ENCODE data around the gene KLF9.
A peak's percentile ranks its signal among the peaks of the same experiment; 100 is the strongest.

The KLF9 gene

DNA sequence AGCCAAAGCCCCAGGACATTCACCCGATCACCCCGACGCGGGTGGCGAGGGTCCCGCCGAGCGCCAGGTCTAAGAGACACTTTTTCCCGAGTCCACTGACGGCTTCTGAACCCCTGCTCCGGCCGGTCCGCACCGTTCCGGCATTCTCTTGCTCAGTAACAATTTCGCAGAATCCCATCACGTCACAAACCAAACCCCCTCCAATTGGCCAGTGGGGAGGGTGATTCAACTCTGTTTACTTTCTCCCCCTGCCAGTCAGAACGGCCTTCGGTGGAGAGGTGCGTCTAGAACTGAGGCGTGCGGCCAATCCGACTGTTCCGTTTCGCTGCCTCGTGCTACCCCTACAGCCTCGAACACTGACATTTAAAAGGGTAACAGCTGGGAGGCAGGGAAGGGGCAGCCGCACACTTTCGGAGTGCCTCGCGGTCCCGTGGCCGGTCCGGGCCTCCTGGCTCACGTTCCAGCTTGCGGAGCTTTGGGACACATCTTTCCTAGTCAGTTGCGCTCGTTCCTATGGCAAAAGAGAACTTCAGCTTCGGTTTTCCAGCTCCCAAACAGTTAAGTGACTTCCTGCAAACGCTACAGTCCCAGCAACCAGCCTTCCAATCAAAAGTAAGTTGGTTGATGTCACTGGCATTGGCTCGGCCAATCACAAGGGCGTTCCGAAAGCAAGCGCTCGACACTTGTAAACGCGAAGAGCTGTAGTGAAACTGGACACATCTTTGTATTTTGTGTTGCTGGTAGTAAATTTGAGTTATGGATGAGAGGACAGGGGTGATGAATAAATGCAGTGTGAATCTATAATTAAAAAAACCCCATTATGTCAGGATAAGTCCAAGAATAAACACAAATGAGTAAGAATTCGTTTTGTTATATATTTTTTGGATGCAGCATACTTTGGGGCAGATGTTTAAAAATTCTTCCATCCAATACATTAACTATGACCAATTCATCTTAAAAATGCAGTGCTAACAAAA is at the start of gene KLF9:
Gene KLF9 (minus strand): TSS at position 859 of the 977 bp plus-strand sequence. CDS start 1,294 bp downstream, outside the sequence.
- peaks cover 14% of the 10 kb centered on the region for H3K36me3 Mint-ChIP-seq (ENCODE audit: low read depth)
- peaks cover 39% of the 10 kb centered on the region for H3K4me1 Mint-ChIP-seq (ENCODE audit: low read depth)
- no peaks in the 10 kb centered on the region for H3K9me3 Mint-ChIP-seq
- peak within 1 kb of the TSS; percentile 97 for H3K4me3 Mint-ChIP-seq
- peak within 1 kb of the TSS; percentile 100 for H3K27ac Mint-ChIP-seq
- intact Hi-C loops (cut with micrococcal nuclease): loop anchor here (5.0 to 10.0 kb wide), 4 partner anchors 51 to 1501 kb away; partner anchors contain the start of genes ABHD17B, C9orf85 and SMC5
- no peaks in the 10 kb centered on the region for H3K27me3 Mint-ChIP-seq

GRCh38 chr9:70463877-70464276 is 49.4 kb upstream of the KLF9 start:
- H3K27me3 Mint-ChIP-seq: no peaks in the 10 kb centered on the region
- peaks cover 43% of the 10 kb centered on the region for H3K4me1 Mint-ChIP-seq (ENCODE audit: low read depth)
- H3K36me3 Mint-ChIP-seq (ENCODE audit: low read depth): no peaks in the 10 kb centered on the region
- H3K9me3 Mint-ChIP-seq: no peaks in the 10 kb centered on the region
- no peak overlapping the region for H3K4me3 Mint-ChIP-seq
- H3K27ac Mint-ChIP-seq: no peak overlapping the region
- intact Hi-C loops (cut with micrococcal nuclease): loop anchor here (10.0 kb wide), 1 partner anchor 49 kb away; the partner anchor contains the start of gene KLF9

DNA sequence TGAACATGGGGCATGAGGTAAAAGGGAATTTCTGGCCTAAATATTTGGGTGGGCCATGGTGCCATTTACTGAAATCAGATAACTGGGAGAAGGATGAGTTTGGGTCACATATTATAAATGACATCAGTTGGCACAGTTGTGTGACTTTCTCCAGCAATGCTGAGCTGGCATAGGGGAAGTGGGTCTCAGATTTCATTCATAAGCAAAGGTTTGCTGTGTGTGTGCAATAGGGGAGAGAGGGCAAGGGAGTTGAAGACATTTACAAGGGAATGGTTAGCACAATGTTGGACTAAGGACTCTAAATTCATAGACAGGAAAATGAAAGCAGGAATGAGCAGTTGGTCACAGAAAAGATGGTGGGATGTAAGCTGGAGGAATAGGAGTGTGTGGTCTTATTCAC is 47.8 kb upstream of the KLF9 start:
- intact Hi-C loops (cut with micrococcal nuclease): loop anchor here (10.0 kb wide), 1 partner anchor 47 kb away; the partner anchor contains the start of gene KLF9
- Mint-ChIP-seq H3K36me3 (ENCODE audit: low read depth) (no peaks in the 10 kb centered on the region), H3K4me1 (ENCODE audit: low read depth) (peaks cover 27% of the 10 kb centered on the region), H3K9me3 (no peaks in the 10 kb centered on the region), H3K27ac (no peak overlapping the region), H3K27me3 (no peaks in the 10 kb centered on the region), H3K4me3 (no peak overlapping the region)

DNA sequence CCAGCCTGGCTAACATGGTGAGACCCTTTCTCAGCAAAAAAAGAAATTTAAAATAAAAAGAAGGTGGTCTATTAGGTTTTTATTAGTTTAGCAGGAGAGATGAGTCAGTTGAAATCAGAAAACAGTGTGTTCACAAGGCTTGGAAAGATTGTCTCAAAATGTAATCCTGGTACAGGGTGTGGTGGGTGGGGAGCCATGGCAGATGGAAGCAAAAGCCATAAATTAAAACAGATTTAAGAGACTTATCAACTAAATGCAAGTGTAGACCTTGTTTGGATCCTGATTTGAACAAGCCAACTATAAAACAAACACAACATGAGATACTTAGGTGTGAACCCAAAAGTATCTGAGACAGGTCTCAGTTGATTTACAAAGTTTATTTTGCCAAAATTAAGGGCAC is 42.8 kb upstream of the KLF9 start:
- no peaks in the 10 kb centered on the region for H3K9me3 Mint-ChIP-seq
- no peaks in the 10 kb centered on the region for H3K27me3 Mint-ChIP-seq
- intact Hi-C loops (cut with micrococcal nuclease): no loop called here
- H3K4me3 Mint-ChIP-seq: no peak overlapping the region
- no peak overlapping the region for H3K27ac Mint-ChIP-seq
- peaks cover 2% of the 10 kb centered on the region for H3K4me1 Mint-ChIP-seq (ENCODE audit: low read depth)
- no peaks in the 10 kb centered on the region for H3K36me3 Mint-ChIP-seq (ENCODE audit: low read depth)

- H3K27ac Mint-ChIP-seq: no peak overlapping the region
- intact Hi-C loops (cut with micrococcal nuclease): no loop called here
- H3K36me3 Mint-ChIP-seq (ENCODE audit: low read depth): no peaks in the 10 kb centered on the region
- H3K4me3 Mint-ChIP-seq: no peak overlapping the region
- H3K4me1 Mint-ChIP-seq (ENCODE audit: low read depth): no peaks in the 10 kb centered on the region
- H3K9me3 Mint-ChIP-seq: no peaks in the 10 kb centered on the region
- H3K27me3 Mint-ChIP-seq: no peaks in the 10 kb centered on the region
Measured at GRCh38 chr9:70455993-70456704, 41.7 kb upstream of the KLF9 start.

DNA sequence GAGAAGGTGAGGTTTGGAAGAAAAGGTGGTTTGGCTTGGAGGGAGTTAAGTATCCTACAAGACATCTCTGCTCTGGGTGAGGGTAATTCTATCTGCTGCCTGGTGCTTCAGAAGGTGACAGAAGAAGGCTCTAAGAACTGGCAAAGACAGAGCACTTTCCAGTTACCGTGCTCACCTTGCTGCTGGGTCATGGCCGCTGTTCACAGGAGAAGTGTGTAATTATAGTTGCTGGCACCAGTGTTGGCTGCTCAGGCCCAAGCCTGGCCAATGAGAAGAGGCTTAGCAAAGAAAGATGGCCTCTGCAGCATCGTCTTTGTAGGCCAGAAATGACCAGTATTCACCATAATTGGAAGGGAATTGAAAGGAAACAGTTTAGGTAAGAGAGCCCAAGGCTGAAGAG is 37.9 kb upstream of the KLF9 start:
- no peak overlapping the region for H3K27ac Mint-ChIP-seq
- no peak overlapping the region for H3K4me3 Mint-ChIP-seq
- no peaks in the 10 kb centered on the region for H3K9me3 Mint-ChIP-seq
- intact Hi-C loops (cut with micrococcal nuclease): no loop called here
- H3K36me3 Mint-ChIP-seq (ENCODE audit: low read depth): no peaks in the 10 kb centered on the region
- no peaks in the 10 kb centered on the region for H3K27me3 Mint-ChIP-seq
- peaks cover 6% of the 10 kb centered on the region for H3K4me1 Mint-ChIP-seq (ENCODE audit: low read depth)

DNA sequence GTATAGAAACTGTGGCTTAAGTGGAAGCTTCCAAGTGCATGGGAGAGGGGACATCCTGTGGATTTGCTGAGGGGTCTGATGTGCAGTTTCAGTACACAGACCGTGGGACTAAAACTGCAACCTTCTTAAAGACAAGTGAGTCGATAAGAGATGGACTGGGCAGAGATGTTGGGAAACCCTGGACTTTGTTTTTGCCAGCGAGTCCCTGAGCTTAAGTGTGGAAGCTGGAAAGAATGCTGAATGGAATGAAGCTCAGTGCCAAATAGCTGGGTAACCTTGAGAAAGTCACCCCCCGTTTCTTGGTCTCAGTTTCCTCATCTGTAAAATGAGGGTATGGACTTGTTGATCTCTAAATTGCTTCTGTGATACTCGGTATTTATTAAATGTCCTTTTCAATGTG is 37.3 kb upstream of the KLF9 start:
- H3K27me3 Mint-ChIP-seq: no peaks in the 10 kb centered on the region
- intact Hi-C loops (cut with micrococcal nuclease): no loop called here
- no peaks in the 10 kb centered on the region for H3K9me3 Mint-ChIP-seq
- H3K27ac Mint-ChIP-seq: no peak overlapping the region
- peaks cover 6% of the 10 kb centered on the region for H3K4me1 Mint-ChIP-seq (ENCODE audit: low read depth)
- H3K4me3 Mint-ChIP-seq: no peak overlapping the region
- H3K36me3 Mint-ChIP-seq (ENCODE audit: low read depth): no peaks in the 10 kb centered on the region

GRCh38 chr9:70450738-70451137 is 36.3 kb upstream of the KLF9 start:
- Mint-ChIP-seq H3K36me3 (ENCODE audit: low read depth) (no peaks in the 10 kb centered on the region), H3K27me3 (no peaks in the 10 kb centered on the region), H3K4me1 (ENCODE audit: low read depth) (peaks cover 6% of the 10 kb centered on the region), H3K4me3 (no peak overlapping the region), H3K9me3 (no peaks in the 10 kb centered on the region), H3K27ac (no peak overlapping the region)
- intact Hi-C loops (cut with micrococcal nuclease): no loop called here

DNA sequence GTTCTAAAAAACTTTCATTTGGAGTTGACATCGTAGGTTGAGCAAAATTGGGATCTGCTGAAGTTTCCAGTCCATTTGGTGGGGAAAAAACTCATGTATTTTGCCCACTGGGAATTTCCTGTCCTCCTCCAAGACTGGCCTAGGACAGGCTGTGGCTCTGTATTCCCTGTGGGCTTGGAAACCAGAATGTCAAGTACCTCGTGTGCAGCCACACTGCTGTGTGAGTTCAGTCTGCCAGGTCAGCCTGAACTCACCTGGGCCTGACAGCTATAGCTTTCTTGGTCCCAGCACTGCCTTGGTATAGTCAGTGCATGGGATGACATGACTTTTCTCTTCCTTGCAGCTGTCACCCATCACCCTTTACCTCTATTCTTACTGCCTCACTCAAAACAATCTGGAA is 35.0 kb upstream of the KLF9 start:
- intact Hi-C loops (cut with micrococcal nuclease): no loop called here
- no peak overlapping the region for H3K4me3 Mint-ChIP-seq
- no peaks in the 10 kb centered on the region for H3K36me3 Mint-ChIP-seq (ENCODE audit: low read depth)
- no peaks in the 10 kb centered on the region for H3K9me3 Mint-ChIP-seq
- H3K27me3 Mint-ChIP-seq: no peaks in the 10 kb centered on the region
- H3K4me1 Mint-ChIP-seq (ENCODE audit: low read depth): peaks cover 6% of the 10 kb centered on the region
- H3K27ac Mint-ChIP-seq: no peak overlapping the region

DNA sequence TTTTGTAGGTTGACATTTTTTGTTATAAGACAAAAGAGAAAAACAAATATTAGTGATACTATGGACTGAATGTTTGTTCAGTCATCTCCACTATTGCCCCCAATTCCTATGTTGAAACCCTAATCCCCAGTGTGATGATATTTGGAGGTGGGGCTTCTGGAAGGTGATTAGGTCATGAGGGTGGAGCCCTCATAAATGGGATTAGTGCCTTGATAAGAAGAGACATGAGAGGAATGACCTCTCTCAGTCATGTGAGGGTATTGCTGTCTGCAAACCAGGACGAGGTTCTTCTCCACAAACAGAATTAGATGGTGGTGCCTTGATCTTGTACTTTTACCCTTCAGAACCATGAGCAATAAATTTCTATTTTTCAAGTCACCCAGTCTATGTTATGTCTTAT is 34.5 kb upstream of the KLF9 start:
- intact Hi-C loops (cut with micrococcal nuclease): no loop called here
- no peak overlapping the region for H3K4me3 Mint-ChIP-seq
- H3K27ac Mint-ChIP-seq: no peak overlapping the region

DNA sequence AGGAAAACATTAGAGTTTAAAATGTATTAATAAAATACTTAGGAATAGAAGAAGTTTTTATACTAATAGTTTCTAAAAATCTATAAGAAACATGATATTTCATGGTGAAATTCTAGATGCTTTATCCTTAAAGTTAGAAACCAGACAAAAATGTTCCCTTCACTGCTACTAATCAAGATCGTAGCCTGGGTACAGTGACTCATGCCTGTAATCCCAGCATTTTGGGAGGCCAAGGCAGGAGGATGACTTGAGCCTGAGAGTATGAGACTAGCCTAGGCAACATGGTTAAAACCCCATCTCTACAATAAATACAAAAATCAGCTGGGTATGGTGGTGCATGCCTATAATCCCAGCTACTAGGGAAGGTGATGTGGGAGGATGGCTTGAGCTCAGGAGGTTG is 30.4 kb upstream of the KLF9 start:
- intact Hi-C loops (cut with micrococcal nuclease): no loop called here
- H3K4me1 Mint-ChIP-seq (ENCODE audit: low read depth): peaks cover 4% of the 10 kb centered on the region
- no peak overlapping the region for H3K4me3 Mint-ChIP-seq

More for the DNA sequence above, 34.5 kb upstream of the KLF9 start:
- H3K9me3 Mint-ChIP-seq: no peaks in the 10 kb centered on the region
- H3K27me3 Mint-ChIP-seq: no peaks in the 10 kb centered on the region
- no peaks in the 10 kb centered on the region for H3K36me3 Mint-ChIP-seq (ENCODE audit: low read depth)
- H3K4me1 Mint-ChIP-seq (ENCODE audit: low read depth): peaks cover 6% of the 10 kb centered on the region

GRCh38 chr9:70442328-70442848 is 27.9 kb upstream of the KLF9 start:
- intact Hi-C loops (cut with micrococcal nuclease): no loop called here
- Mint-ChIP-seq H3K27ac (no peak overlapping the region), H3K4me3 (no peak overlapping the region), H3K9me3 (no peaks in the 10 kb centered on the region), H3K4me1 (ENCODE audit: low read depth) (peaks cover 21% of the 10 kb centered on the region), H3K27me3 (no peaks in the 10 kb centered on the region), H3K36me3 (ENCODE audit: low read depth) (no peaks in the 10 kb centered on the region)

More for the DNA sequence above, 30.4 kb upstream of the KLF9 start:
- Mint-ChIP-seq H3K9me3 (no peaks in the 10 kb centered on the region), H3K27ac (no peak overlapping the region), H3K27me3 (no peaks in the 10 kb centered on the region), H3K36me3 (ENCODE audit: low read depth) (no peaks in the 10 kb centered on the region)

DNA sequence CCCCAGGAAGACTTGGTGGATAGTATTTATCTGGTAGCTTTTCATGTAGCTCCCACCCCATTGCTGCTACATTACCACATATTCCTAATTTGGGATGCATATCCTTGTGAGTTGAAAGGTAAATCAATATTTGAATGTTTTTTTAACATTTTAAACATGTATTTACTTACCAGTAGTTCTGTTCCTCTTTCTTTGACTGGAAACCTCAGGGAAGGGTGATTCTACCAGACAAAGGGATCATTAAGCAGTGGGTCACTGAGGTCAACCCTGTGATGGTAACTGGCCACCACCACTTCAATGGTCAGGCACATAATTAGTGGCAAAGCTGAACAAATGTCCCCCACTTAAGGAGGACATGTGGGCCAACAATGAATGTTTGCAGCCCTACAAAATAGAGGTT is 27.2 kb upstream of the KLF9 start:
- no peaks in the 10 kb centered on the region for H3K9me3 Mint-ChIP-seq
- no peak overlapping the region for H3K27ac Mint-ChIP-seq
- H3K4me1 Mint-ChIP-seq (ENCODE audit: low read depth): peaks cover 21% of the 10 kb centered on the region
- H3K4me3 Mint-ChIP-seq: no peak overlapping the region
- no peaks in the 10 kb centered on the region for H3K36me3 Mint-ChIP-seq (ENCODE audit: low read depth)
- intact Hi-C loops (cut with micrococcal nuclease): no loop called here
- H3K27me3 Mint-ChIP-seq: no peaks in the 10 kb centered on the region
